ENCODE measurements around the gene PSMB7.

DNA sequence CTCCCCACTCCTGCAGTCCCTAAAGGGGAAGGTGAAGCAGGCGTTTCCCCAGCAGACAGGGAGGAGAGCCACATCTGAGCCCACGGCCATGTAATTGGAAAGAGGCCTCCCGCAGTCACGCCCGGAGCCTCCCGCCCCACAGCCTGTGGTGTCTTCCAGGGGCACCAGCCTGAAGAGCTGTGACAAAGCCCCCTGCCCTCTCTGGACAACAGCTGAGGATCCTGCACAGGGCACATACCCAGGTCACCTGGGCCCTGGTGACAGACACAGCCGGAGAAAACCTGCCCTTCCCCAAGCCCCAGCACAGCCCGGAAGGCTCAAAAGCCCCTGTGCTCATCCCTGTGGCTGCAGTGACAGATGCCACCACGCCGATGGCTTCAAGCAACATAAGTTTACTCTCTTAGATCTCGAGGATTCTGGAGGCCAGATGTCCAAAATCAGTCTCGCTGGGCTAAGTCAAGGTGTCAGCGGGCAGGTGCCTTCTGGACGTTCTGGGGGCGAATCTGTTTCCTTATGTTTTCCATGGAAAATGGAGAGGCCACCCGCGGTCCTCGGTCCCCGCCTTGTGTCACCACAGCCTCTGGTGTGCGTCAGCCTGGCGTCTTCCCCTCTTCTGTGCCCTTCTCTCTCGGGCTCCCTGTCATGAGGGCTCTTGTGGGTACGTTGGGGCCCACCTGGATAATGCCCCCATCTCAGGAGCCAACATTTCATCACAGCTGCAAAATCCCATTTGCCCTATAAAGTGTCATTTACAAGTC, 71.5 kb downstream of the PSMB7 start:
- TF ChIP-seq YY1 (IDR thresholded peaks at IDR 0.05; ENCODE audit: insufficient read depth, insufficient read length) (no peak), ZNF274 (IDR thresholded peaks at IDR 0.05; ENCODE audit: low read depth, low read length) (no peak)
